ENCODE data around the gene TECPR2. TPM values are rescaled to one million over a fixed set of nuclear protein-coding genes. Genes with fewer than 3 reads are reported as not detected.
"Not testable (repeated sequence)": the region's sequence is repeated elsewhere in the genome, so short reads cannot be mapped to it uniquely, and the experiment has no call there.

The TECPR2 gene
- polyA plus RNA-seq, 1 donor (not counting 4 experiments of a cell fraction or from before 2014, with no cell fraction given), result 8.3 TPM

DNA sequence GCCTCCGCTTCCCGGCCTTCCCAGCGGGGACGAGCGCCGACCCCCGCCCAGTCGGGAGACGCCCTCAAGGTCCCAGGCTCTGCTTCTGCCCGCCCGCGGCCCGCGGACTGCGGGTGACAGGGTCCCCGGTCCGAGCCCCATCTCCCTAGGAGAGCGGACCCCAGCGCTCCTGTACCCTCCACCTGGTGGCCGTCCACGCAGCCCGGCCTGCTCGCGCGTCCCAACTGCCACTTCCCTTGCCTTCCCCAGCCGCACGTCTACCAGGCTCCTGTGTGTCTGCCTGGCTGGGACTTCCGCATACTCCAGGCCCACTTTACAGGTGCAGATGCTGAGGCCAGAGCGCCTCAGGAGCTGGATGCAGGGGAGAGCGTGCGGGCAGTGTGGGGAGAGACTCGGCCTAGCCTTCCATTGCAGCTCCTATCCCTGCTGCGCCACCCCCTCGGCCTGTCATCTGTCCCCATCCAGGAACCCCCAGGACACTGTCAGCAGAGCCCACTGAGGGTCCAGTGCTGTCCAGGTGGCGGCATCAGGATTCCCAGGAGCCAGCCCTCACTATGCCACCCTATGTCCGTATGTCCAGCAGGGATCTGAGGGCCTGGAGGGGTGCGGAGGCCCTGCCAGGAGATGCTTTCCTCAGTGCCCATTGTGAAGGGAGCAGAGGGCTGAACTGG, 154.8 kb downstream of the TECPR2 start:
- no peak overlapping the region for H3K27ac ChIP-seq (ENCODE audit: control insufficient read depth, insufficient read depth, low read length)
- peak overlapping the region; percentile 33 to 69 (median 66) for H3K4me3 ChIP-seq (ENCODE audit: control insufficient read depth in 2 of 3, extremely low read depth in 1 of 3, insufficient read depth in 2 of 3, low read depth in 1 of 3, low read length in 3 of 3)
- dilution Hi-C loops (cut with MboI; ENCODE audit: extremely low pct_ligation_motif_present, low sequenced_read_pairs), result no loop called here
- H3K9ac ChIP-seq (ENCODE audit: control insufficient read depth, extremely low read depth, insufficient read depth, low read length), result peak overlapping the region; percentile 65
- TF ChIP-seq, protein P1, sequence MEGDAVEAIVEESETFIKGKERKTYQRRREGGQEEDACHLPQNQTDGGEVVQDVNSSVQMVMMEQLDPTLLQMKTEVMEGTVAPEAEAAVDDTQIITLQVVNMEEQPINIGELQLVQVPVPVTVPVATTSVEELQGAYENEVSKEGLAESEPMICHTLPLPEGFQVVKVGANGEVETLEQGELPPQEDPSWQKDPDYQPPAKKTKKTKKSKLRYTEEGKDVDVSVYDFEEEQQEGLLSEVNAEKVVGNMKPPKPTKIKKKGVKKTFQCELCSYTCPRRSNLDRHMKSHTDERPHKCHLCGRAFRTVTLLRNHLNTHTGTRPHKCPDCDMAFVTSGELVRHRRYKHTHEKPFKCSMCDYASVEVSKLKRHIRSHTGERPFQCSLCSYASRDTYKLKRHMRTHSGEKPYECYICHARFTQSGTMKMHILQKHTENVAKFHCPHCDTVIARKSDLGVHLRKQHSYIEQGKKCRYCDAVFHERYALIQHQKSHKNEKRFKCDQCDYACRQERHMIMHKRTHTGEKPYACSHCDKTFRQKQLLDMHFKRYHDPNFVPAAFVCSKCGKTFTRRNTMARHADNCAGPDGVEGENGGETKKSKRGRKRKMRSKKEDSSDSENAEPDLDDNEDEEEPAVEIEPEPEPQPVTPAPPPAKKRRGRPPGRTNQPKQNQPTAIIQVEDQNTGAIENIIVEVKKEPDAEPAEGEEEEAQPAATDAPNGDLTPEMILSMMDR (optimal IDR thresholded peaks at IDR 0.05 in 1 of 3, IDR thresholded peaks at IDR 0.05 in 1 of 3, conservative IDR thresholded peaks at IDR 0.05 in 1 of 3; ENCODE audit: extremely low read depth in 1 of 3, insufficient read depth in 2 of 3, low read length in 3 of 3), result no peak
- no peak for TF ChIP-seq EZH2 (IDR thresholded peaks at IDR 0.05; ENCODE audit: low read length)
- DNase-seq (ENCODE audit: low read depth, low spot score) (no peak), FAIRE-seq (no peak)
- H3K4me2 ChIP-seq (ENCODE audit: control insufficient read depth, extremely low read depth, insufficient read depth, low read depth, low read length), result peak overlapping the region; percentile 89
- H3K9me1 ChIP-seq (ENCODE audit: control insufficient read depth, extremely low read depth, insufficient read depth, low read length), result no peaks in the 10 kb centered on the region
- H3K4me1 ChIP-seq (ENCODE audit: control insufficient read depth, extremely low read depth, insufficient read depth, low read length), result peaks cover 4% of the 10 kb centered on the region
- H3K36me3 ChIP-seq (ENCODE audit: control insufficient read depth in 2 of 2, extremely low read depth in 1 of 2, insufficient read depth in 2 of 2, low read length in 2 of 2), result no peaks in the 10 kb centered on the region
- no peaks in the 10 kb centered on the region for H3K79me2 ChIP-seq (ENCODE audit: control insufficient read depth, insufficient read depth, low read length)
- H2AFZ ChIP-seq (ENCODE audit: control insufficient read depth, low read length), result peak overlapping the region; percentile 67
- no peaks in the 10 kb centered on the region for H3K27me3 ChIP-seq (ENCODE audit: control insufficient read depth, extremely low read depth, insufficient read depth, low read length)
- H4K20me1 ChIP-seq (ENCODE audit: control insufficient read depth, extremely low read depth, insufficient read depth, low read length), result no peaks in the 10 kb centered on the region
- no peaks in the 10 kb centered on the region for H3K9me3 ChIP-seq (ENCODE audit: control insufficient read depth, low read depth, low read length)

DNA sequence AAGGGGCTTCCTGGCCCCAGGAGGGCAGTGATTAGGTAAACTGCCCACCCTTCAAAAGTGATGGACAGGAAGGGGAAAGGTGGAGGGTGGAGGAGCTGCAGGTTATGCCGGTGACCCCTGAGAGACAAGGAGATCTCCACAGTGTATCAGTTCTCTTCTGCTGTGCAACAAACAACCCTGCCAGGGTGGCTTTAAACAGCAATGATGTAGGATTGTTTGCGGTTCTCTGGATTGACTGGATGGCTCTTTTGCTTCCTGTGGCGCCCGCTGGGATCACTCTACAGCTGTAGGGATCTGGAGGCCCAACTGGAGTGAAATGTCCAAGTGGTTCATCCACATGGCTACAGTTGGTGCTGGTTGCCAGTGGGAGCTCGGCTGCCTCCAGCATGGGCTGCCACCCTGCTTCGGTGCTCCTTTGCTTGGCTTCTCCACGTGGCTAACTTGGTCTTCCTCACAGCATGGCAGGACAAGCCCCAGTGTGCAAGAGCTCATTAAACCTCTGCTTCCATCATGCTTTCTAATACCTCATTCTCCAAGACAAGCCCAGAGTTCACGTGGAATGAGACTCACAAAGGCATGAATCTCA, 155.4 kb downstream of the TECPR2 start:
- H3K9ac ChIP-seq (ENCODE audit: control insufficient read depth, extremely low read depth, insufficient read depth, low read length), result no peak overlapping the region
- no peak overlapping the region for H2AFZ ChIP-seq (ENCODE audit: control insufficient read depth, low read length)
- no peaks in the 10 kb centered on the region for H3K79me2 ChIP-seq (ENCODE audit: control insufficient read depth, insufficient read depth, low read length)
- H3K4me3 ChIP-seq (ENCODE audit: control insufficient read depth in 2 of 3, extremely low read depth in 1 of 3, insufficient read depth in 2 of 3, low read depth in 1 of 3, low read length in 3 of 3), result no peak overlapping the region
- FAIRE-seq (peak; percentile 17), DNase-seq (ENCODE audit: low read depth, low spot score) (no peak)
- H3K27ac ChIP-seq (ENCODE audit: control insufficient read depth, insufficient read depth, low read length), result no peak overlapping the region
- dilution Hi-C loops (cut with MboI; ENCODE audit: extremely low pct_ligation_motif_present, low sequenced_read_pairs), result no loop called here
- no peaks in the 10 kb centered on the region for H3K27me3 ChIP-seq (ENCODE audit: control insufficient read depth, extremely low read depth, insufficient read depth, low read length)
- no peaks in the 10 kb centered on the region for H3K9me3 ChIP-seq (ENCODE audit: control insufficient read depth, low read depth, low read length)
- no peak for TF ChIP-seq EZH2 (IDR thresholded peaks at IDR 0.05; ENCODE audit: low read length)
- TF ChIP-seq, protein P1 (optimal IDR thresholded peaks at IDR 0.05 in 1 of 3, IDR thresholded peaks at IDR 0.05 in 1 of 3, conservative IDR thresholded peaks at IDR 0.05 in 1 of 3; ENCODE audit: extremely low read depth in 1 of 3, insufficient read depth in 2 of 3, low read length in 3 of 3), result no peak
- H3K4me2 ChIP-seq (ENCODE audit: control insufficient read depth, extremely low read depth, insufficient read depth, low read depth, low read length), result no peak overlapping the region
- no peaks in the 10 kb centered on the region for H4K20me1 ChIP-seq (ENCODE audit: control insufficient read depth, extremely low read depth, insufficient read depth, low read length)
- H3K4me1 ChIP-seq (ENCODE audit: control insufficient read depth, extremely low read depth, insufficient read depth, low read length), result peaks cover 4% of the 10 kb centered on the region
- no peaks in the 10 kb centered on the region for H3K9me1 ChIP-seq (ENCODE audit: control insufficient read depth, extremely low read depth, insufficient read depth, low read length)
- no peaks in the 10 kb centered on the region for H3K36me3 ChIP-seq (ENCODE audit: control insufficient read depth in 2 of 2, extremely low read depth in 1 of 2, insufficient read depth in 2 of 2, low read length in 2 of 2)

DNA sequence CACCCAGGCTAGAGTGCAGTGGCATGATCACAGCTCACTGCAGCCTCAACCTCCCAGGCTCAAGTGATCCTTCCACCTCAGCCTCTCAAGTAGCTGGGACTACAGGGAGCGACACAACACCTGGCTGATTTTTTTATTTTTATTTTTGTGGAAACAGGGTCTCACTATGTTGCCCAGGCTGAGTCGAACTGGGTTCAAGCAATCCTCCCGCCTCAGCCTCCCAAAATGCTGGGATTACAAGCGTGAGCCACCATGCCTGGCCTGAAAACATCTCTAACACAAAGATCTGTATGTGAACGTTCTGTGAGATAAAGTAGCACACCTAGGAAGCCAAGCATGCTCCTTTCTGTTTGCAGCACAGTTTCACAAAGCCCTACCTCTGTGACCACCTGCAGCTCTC, 157.0 kb downstream of the TECPR2 start:
- H3K27me3 ChIP-seq (ENCODE audit: control insufficient read depth, extremely low read depth, insufficient read depth, low read length); dilution Hi-C loops (cut with MboI; ENCODE audit: extremely low pct_ligation_motif_present, low sequenced_read_pairs); H2AFZ ChIP-seq (ENCODE audit: control insufficient read depth, low read length); H3K36me3 ChIP-seq (ENCODE audit: control insufficient read depth in 2 of 2, extremely low read depth in 1 of 2, insufficient read depth in 2 of 2, low read length in 2 of 2); H3K4me3 ChIP-seq (ENCODE audit: control insufficient read depth in 2 of 3, extremely low read depth in 1 of 3, insufficient read depth in 2 of 3, low read depth in 1 of 3, low read length in 3 of 3); H3K9me1 ChIP-seq (ENCODE audit: control insufficient read depth, extremely low read depth, insufficient read depth, low read length); H3K9me3 ChIP-seq (ENCODE audit: control insufficient read depth, low read depth, low read length); H3K27ac ChIP-seq (ENCODE audit: control insufficient read depth, insufficient read depth, low read length); FAIRE-seq; H3K9ac ChIP-seq (ENCODE audit: control insufficient read depth, extremely low read depth, insufficient read depth, low read length); H3K4me2 ChIP-seq (ENCODE audit: control insufficient read depth, extremely low read depth, insufficient read depth, low read depth, low read length); H3K79me2 ChIP-seq (ENCODE audit: control insufficient read depth, insufficient read depth, low read length); DNase-seq (ENCODE audit: low read depth, low spot score); H4K20me1 ChIP-seq (ENCODE audit: control insufficient read depth, extremely low read depth, insufficient read depth, low read length): not testable (repeated sequence)
- H3K4me1 ChIP-seq (ENCODE audit: control insufficient read depth, extremely low read depth, insufficient read depth, low read length), result peaks cover 14% of the 10 kb centered on the region
